Cerebellar cortex (tissue), 1 donor: ENCODE data around the gene CYP51A1.
"Not testable (repeated sequence)": the region's sequence is repeated elsewhere in the genome, so short reads cannot be mapped to it uniquely, and the experiment has no call there.

Experiments
- DNase-seq: peaks from one replicate; pipeline ENCODE4 v3.0.0-alpha.2; 2015; ENCODE audit warnings: low spot score

Gene CYP51A1

DNA sequence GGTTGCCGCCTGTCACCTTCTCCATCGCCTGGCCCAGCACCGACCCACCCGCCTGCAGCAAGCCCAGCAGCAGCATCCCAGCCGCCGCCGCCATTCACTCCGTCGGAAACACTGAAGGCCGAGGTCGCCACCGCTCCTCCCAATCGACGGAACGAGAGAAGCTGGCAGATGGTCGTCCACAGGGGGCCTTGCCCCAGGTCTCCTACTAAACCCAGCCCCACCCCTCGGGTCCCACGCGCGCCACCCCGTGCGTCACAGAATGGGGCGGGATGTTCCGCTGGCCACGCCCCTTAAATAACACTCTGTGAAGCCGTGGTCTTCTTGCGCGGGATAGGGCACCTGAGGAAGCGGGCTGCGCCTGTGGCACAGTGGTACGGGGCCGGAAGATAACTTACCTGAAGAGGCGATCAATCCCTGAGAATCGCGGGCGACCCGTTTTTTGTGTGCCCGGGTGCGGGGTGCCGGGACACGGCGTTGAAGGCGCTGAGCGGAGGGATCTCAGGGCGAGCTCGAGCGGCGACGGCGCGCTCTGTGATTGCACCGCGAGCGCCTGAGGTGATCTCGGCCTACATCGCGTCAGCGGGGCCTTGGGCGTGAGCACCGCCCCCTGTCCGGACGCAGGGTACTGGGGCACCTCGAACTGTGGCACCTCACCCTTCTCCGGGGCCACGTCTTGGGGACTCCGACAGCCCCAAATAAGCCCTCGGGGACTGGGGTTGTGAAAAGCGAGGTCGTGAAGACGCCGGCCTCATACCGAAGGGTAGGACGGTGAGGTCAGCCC lies at the start of gene CYP51A1:
Gene CYP51A1 (minus strand): TSS at position 207 of the 781 bp plus-strand sequence. CDS start 113 bp downstream, at position 94.
- peak; percentile 95 for DNase-seq

DNA sequence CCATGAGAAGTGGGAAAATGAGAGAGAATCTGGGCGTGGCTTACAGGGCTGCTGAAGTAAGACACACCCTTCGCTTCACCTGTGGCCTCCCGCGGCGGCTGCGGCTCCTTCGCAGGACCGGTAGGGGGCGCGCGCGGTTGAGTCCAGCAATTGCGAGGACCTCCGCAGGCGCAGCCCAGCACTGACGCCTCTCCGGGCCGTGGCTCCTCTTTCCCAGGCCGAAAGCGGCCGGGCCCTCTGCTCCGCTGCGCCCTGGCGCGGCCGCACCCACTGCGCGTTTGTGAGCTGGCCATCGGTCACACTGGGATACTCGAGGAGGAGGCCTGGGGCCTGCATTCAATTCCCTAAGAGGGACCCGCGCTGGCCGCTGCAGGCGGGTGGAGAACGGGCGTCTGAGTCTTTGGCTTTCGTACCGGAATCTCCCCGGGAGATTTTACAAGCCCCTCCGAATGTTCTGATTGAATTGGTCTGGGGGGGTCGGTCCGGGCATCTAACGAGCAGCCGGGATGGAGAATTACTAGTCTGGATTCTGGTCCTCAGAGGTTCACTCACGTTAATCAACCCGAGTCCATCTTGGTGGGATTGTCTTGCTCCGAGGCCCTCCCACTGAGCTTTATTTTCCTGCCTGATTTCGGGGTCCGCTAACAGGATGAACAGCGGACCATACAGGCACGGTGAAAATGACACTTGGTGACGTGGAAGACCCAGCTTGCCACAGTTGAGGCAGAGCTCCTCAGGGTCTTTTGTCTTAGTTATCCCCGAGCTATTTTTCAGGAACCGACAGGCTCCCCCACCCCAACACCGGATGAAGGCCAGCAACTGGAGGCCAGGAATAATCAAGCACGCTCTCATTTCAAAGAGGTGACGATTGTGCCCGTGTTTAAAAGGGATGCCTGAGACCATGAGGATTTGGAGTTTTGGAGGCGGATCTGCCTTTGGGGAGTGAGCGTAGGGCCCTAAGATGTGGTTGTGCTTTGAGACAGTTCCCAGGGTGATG lies 44.9 kb upstream of the CYP51A1 start, which contains the start of gene LRRD1:
Gene LRRD1 (minus strand): TSS at position 215 of the 997 bp plus-strand sequence. CDS start 13,940 bp downstream, outside the sequence.
- DNase-seq: peak; percentile 87

GRCh38 chr7:92177362-92177761 lies 43.1 kb upstream of the CYP51A1 start:
- DNase-seq: no peak

DNA sequence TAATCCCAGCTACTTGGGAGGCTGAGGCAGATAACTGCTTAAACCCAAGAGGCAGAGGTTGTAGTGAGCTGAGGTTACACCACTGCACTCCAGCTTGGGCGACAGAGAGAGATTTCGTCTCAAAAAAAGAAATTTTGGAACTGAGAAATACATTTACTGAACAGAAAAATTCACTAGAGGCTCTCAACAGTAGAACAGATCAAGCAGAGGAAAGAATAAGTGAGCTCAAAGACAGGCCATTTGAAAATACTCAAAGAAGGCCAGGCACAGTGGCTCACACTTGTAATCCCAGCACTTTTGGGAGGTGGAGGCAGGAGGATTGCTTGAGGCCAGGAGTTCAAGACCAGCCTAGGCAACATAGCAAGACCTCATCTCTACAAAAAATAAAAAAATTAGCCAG lies 35.3 kb upstream of the CYP51A1 start:
- DNase-seq: not testable (repeated sequence)

DNA sequence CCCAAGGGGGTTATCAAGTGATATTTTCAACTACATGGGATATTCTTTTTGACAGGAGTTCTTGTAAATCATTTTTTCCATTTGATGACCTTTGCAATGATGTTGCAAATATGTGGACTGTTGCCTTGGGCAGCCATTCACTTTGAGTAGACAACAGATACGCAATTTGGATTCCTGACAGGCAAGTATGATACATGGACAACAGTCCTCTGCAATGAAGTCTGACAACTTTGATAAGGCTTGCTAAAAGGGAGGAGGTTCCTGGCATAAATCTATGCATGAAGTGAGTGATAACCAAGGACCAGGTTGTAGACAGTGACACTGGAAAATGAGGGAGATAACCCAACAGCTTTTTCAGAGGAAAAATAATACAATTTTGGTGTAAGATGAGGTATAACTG lies 27.0 kb upstream of the CYP51A1 start:
- DNase-seq: no peak

DNA sequence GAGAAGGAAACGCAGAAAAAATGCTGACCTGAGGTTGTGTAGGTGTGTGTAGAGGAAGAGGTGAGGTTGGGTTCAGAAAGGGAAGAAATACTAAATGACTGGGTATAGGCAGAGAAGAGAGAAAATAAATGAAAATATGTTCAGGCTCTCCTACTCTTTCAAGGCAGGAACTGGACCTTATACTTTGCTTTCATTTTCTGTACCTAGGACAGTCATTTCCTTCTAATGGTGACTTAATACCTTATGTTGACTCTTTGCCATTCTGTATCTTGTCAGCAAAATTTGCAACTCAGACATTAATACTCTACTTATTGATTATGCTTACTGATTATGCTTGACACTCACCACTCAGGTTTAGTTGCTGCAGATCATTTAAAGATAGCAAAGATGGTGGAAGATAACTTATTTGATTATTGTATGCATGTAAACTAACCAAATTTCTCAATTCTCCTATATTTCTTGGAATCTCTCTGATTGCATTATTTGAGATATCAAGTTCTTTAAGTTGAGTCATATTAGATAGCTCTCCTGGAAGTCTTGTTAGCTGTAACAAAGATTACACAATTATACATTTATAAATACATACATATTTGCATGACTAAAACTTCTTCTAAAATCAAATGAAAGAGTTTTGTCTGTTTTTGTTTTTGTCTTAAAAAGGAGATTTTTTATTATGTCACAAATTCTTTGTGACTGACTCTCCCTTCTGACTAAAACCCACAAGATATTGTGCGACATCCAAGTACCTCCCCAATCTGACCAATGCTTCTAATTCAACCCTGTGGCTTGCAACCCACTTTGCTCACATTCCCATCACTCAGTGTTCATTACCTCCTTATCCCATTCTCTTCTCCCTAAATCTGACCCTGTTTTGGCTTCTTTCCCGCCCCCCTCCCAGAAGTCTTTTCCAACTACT lies 24.6 kb upstream of the CYP51A1 start:
- DNase-seq: no peak

GRCh38 chr7:92156990-92157389 lies 22.7 kb upstream of the CYP51A1 start:
- no peak for DNase-seq

GRCh38 chr7:92155108-92155739 lies 20.9 kb upstream of the CYP51A1 start:
- no peak for DNase-seq

DNA sequence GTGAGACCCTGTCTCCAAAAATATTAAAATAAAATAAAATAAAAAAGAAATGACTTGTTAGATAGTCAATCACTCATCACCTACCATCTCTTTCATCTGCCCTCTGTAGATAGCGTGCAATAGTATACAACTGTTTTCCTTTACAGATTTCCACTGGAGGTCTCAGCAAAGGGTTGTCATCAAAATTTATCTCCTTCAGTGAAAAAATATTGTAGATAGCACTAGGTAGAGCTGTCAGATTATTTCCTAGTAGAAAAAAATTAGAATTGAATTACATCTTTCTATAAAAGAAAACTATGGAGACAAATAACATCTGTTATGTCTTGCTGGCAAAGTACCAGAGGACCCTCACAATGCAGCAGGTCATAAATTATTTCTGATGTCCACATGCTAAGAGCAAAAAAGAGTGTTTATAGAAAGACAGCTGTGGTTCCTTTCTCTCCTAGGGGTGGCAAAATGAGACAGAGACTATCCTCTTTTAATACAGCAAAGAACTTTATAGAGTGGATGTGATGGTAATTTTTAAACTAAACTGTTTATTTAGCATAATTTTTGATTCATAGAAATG lies 16.3 kb upstream of the CYP51A1 start:
- DNase-seq: no peak

GRCh38 chr7:92149736-92150239 lies 15.5 kb upstream of the CYP51A1 start:
- no peak for DNase-seq

GRCh38 chr7:92143192-92143880 lies 9.1 kb upstream of the CYP51A1 start:
- not testable (repeated sequence) for DNase-seq

GRCh38 chr7:92142791-92143190 lies 8.5 kb upstream of the CYP51A1 start:
- DNase-seq: not testable (repeated sequence)

DNA sequence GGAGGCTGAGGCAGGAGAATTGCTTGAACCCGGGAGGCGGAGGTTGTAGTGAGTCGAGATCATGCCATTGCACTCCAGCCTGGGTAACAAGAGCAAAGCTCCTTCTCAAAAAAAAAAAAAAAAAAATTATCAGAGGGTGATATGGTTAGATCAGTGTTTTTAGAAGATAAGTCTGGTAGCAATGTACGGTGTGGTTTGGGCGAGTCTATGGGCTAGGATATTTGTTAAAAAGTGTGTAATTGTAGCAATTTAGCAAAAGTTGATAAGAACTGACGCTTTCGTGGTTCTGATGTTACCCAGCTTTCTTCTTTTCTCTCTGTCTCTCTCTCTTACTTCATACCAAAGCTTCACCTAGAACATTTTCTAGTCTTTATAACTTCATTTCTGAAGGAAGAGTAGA lies 6.9 kb upstream of the CYP51A1 start:
- no peak for DNase-seq

DNA sequence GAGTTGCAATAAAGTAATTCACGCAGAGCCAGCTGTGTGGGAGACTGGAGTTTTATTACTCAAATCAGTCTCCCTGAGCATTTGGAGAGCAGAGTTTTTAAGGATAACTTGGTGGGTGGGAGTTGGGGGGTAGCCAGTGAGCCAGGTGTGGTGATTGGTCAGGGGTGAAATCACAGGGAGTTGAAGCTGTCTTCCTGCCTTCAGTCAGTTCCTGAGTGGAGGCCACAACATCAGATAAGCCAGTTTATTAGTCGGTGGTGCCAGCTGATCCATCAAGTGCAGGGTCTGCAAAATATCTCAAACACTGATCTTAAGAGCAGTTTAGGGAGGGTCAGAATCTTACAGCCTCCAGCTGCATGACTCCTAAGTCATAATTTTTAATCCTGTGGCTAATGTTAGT lies 3.3 kb upstream of the CYP51A1 start:
- no peak for DNase-seq

DNA sequence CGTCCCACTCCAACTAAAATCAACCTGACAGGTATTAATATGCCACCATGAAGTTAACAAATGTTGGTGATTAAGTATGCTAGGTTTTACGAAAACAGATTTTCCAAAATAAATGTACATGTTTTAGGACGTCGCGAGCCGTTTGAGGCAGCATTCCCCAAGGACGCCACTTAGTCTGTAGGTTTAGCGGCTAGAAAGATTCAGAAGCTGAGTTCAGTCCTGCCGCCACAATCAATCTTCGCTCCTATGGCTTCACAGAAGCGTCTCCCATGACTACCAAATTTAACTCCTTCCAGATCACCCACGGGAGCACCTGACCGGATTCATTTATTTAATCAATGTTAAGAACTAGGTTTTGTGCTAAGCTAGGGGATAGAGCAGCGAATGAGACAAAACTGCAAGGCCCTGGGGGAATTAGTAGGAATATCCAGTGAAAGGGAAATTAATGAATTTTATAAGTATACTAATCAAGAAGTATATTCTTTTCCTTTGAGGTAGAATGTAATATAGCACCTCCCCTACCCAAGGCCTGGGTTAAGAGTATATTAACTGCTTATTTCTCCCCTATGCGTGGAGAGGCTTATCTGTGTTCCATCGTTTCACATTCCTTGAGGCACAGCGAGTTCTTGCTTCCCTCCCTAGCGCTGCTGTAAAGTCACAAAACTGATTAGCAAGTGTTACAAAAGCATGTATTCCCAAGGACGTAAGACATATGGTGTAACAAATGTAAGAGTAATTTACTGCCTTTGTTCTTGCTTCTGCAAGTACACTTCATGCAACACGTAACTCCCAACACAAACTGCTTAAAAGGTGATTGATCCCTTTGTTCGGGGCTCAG lies 994 bp upstream of the CYP51A1 start:
- DNase-seq: peak; percentile 54

DNA sequence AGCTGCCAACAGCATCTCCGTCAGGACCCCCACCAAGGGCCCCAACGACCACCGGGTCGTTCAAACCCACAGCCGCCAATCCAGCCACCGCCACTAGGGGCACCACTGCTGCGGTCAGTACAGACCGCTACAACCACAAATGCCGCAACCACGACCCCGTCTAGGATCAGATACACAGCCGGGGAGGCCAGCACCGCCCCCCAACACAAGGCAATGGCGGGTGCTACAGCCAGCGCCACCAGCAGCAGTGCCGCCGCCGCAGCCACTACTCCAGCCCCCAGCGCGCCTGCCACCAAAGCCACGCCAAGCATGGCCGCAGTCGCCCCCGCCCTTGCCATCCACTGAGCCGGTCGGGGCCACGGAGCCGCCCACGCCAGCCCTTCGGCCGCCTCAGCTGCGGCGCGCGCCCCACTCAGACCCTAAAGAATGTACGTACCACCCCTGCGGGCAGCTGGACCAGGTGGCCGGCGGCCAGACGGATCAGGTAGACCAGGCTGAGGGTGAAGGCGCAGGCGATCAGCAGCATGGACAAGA lies 473 bp downstream of the CYP51A1 start:
- peak; percentile 70 for DNase-seq

DNA sequence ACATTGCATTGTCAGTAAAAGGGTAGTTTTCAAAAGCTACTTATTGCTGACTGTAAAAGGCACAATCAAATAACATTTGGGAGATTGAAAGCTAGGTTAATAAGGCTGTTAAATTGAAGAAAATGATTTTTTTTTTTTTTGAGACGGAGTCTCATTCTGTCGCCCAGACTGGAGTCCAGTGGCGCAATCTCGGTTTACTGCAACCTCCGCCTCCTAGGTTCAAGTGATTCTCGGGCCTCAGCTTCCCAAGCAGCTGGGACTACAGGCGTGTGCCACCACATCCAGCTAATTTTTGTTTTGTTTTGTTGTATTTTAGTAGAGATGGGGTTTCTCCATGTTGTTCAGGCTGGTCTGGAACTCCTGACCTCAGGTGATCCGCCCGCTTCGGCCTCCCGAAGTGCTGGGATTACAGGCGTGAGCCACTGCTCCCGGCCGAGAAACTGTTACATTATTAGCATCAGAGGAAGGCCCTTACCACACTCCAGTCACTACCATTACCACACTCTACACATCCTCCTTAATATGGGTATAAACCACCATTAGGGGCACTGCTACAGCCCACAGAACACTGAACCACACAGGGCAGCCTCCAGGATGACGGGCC lies 1.0 kb downstream of the CYP51A1 start:
- no peak for DNase-seq

GRCh38 chr7:92131764-92132330 lies 2.4 kb downstream of the CYP51A1 start:
- no peak for DNase-seq
